B cell (primary cell): ENCODE measurements around the gene SWI5. TPM values are rescaled to one million over a fixed set of nuclear protein-coding genes. Genes with fewer than 3 reads are reported as not detected.

Source experiments
- ATAC-seq: fragments of 200-7000 bp; cut with Tn5 transposase; one replicate; pipeline ENCODE4 v1.10.0; 2021; ENCODE audit warnings: low read depth, mild to moderate bottlenecking, moderate number of reproducible peaks, moderate library complexity
- CTCF ChIA-PET: fragments of 350-600 bp; sonication (Branson Sonifier 250); formaldehyde crosslinking; loops from one replicate; lab custom pipeline; 2021; ENCODE audit warnings: antibody characterized with exemption, inconsistent platforms; lab: Charles Lee
- POLR2A ChIA-PET: fragments of 350-600 bp; sonication (Branson Sonifier 250); formaldehyde crosslinking; loops from one replicate; lab custom pipeline; 2021; ENCODE audit warnings: antibody characterized with exemption; lab: Charles Lee
- DNase-seq: peaks from one replicate; pipeline ENCODE4 v3.0.0; 2013
- H2AFZ ChIP-seq: 2 replicates; pipeline ENCODE4 v1.6.1; 2012; ENCODE audit warnings: mild to moderate bottlenecking, low read depth, low read length; ENCODE audit not compliant: insufficient read depth, poor library complexity, severe bottlenecking
- H3K27ac ChIP-seq, 2 donors: 1 replicate in 1 of 2; 2 replicates in 1 of 2; pipeline ENCODE4 v1.5.1; 2012 to 2013; ENCODE audit warnings: low read length in 2 of 2, mild to moderate bottlenecking in 2 of 2, moderate library complexity in 1 of 2
- H3K27me3 ChIP-seq, 4 experiments: fragments of 200-600 bp in 1 of 4; sonication (generic) in 1 of 4; replicated peaks in 1 of 4; 1 replicate in 2 of 4; 2 replicates in 2 of 4; pipeline versions ENCODE4 v1.6.1 to v1.7.0; 2013 to 2016; ENCODE audit warnings: low read length in 3 of 4, mild to moderate bottlenecking in 2 of 4, mixed read lengths in 1 of 4, moderate library complexity in 1 of 4; ENCODE audit not compliant: insufficient read depth in 4 of 4, control insufficient read depth in 3 of 4; ENCODE audit errors: control extremely low read depth in 1 of 4
- H3K36me3 ChIP-seq, 2 experiments: replicated peaks in 1 of 2; 1 replicate in 1 of 2; 2 replicates in 1 of 2; pipeline versions ENCODE4 v1.6.1 to v1.7.1; 2013; ENCODE audit warnings: low read length in 1 of 2; ENCODE audit not compliant: insufficient read depth in 2 of 2, control insufficient read depth in 1 of 2; ENCODE audit errors: control extremely low read depth in 1 of 2, extremely low read depth in 1 of 2
- H3K4me1 ChIP-seq, 2 donors: fragments of 200-600 bp in 1 of 2; sonication (generic) in 1 of 2; 1 replicate in 1 of 2; 2 replicates in 1 of 2; pipeline versions ENCODE4 v1.5.1 to v1.6.1; 2013 to 2017; ENCODE audit warnings: low read length in 2 of 2; ENCODE audit not compliant: control insufficient read depth in 2 of 2, insufficient read depth in 2 of 2
- H3K4me2 ChIP-seq: replicated peaks from 2 replicates; pipeline ENCODE3; 2012; ENCODE audit warnings: mild to moderate bottlenecking, low read depth, low read length; ENCODE audit not compliant: poor library complexity, severe bottlenecking
- H3K4me3 ChIP-seq, 5 experiments: fragments of 200-600 bp in 1 of 5; sonication (generic) in 1 of 5; 1 replicate in 3 of 5; 2 replicates in 2 of 5; pipeline versions ENCODE4 v1.5.1 to v1.7.0; 2011 to 2016; ENCODE audit warnings: low read length in 4 of 5, mild to moderate bottlenecking in 4 of 5, low read depth in 2 of 5, control low read depth in 1 of 5, moderate library complexity in 1 of 5; ENCODE audit not compliant: insufficient read depth in 1 of 5; ENCODE audit errors: control extremely low read depth in 1 of 5, extremely low read depth in 1 of 5
- H3K79me2 ChIP-seq: fragments of 200-600 bp; sonication (generic); one replicate; pipeline ENCODE4 v1.6.0; 2016; ENCODE audit warnings: low read length; ENCODE audit not compliant: control insufficient read depth, insufficient read depth
- H3K9ac ChIP-seq: fragments of 200-600 bp; sonication (generic); 2 replicates; pipeline ENCODE4 v1.6.1; 2017; ENCODE audit warnings: mild to moderate bottlenecking, low read length, moderate library complexity
- H3K9me3 ChIP-seq, 3 donors: one replicate each; pipeline versions ENCODE4 v1.6.1 to v1.7.1; 2013; ENCODE audit warnings: low read length in 2 of 3; ENCODE audit not compliant: control insufficient read depth in 2 of 3, insufficient read depth in 1 of 3; ENCODE audit errors: control extremely low read depth in 1 of 3
- H4K20me1 ChIP-seq: 2 replicates; pipeline ENCODE4 v1.6.0; 2012; ENCODE audit warnings: mild to moderate bottlenecking, low read length; ENCODE audit not compliant: insufficient read depth, control insufficient read depth, poor library complexity, severe bottlenecking
- H3K27ac Mint-ChIP-seq: one replicate; pipeline ENCODE4 v1.8.0; 2021; ENCODE audit warnings: mixed read lengths
- H3K27me3 Mint-ChIP-seq: one replicate; pipeline ENCODE4 v1.8.0; 2021; ENCODE audit warnings: mixed read lengths
- H3K4me1 Mint-ChIP-seq: one replicate; pipeline ENCODE4 v1.8.0; 2021; ENCODE audit warnings: mixed read lengths
- H3K4me3 Mint-ChIP-seq: one replicate; pipeline ENCODE4 v1.8.0; 2021; ENCODE audit warnings: mixed read lengths
- H3K9me3 Mint-ChIP-seq: one replicate; pipeline ENCODE4 v1.8.0; 2022; ENCODE audit warnings: mixed read lengths; ENCODE audit not compliant: insufficient read depth
- CTCF ChIP-seq: fragments of 200-600 bp; IDR thresholded peaks from one replicate; pipeline ENCODE4 v1.8.0; 2022; ENCODE audit warnings: antibody characterized with exemption, mild to moderate bottlenecking
- EZH2 ChIP-seq: IDR thresholded peaks from 2 replicates; pipeline ENCODE4 v1.6.1; 2012; ENCODE audit warnings: borderline replicate concordance, low read depth, mild to moderate bottlenecking, moderate library complexity, low read length; ENCODE audit not compliant: insufficient read depth, poor library complexity, severe bottlenecking
- WGBS: methylation state at CpG from one replicate; pipeline ENCODE4 v1.1.5; 2013; ENCODE audit warnings: missing lambda C conversion rate; ENCODE audit not compliant: insufficient coverage; 5-methylcytosine and 5-hydroxymethylcytosine counted together
- intact Hi-C: fragments of 100-400 bp; cut with micrococcal nuclease; formaldehyde crosslinking; loops from one replicate; pipeline ENCODE4 v1.10.0; 2022
- polyA plus RNA-seq: library from polyadenylated mRNA; depleted of rRNA; stranded (reverse); fragments of >200 nt; gene quantifications from 2 replicates; pipeline ENCODE4 v1.2.3, GENCODE V29; 2012
- total RNA-seq, 2 donors: library from RNA; stranded (reverse); fragments of 120-200 nt in 1 of 2; gene quantifications; 1 replicate in 1 of 2; 2 replicates in 1 of 2; pipeline versions ENCODE4 v1.2.3 to v1.2.4, GENCODE V29; 2013 to 2022

SWI5 gene
- total and polyA plus RNA-seq, 2 donors (not counting 1 experiment from before 2014, with no cell fraction given), result 8.6 to 23.3 TPM

GRCh38 chr9:128296340-128297220, 20.5 kb downstream of the SWI5 start:
- 93% methylated on average over 12 of the region's 16 CpGs for WGBS

More at GRCh38 chr9:128296340-128297220, 20.5 kb downstream of the SWI5 start:
- POLR2A ChIA-PET, result no interaction called here
- H3K27ac ChIP-seq, result no peak overlapping the region
- no peaks in the 10 kb centered on the region for H3K36me3 ChIP-seq
- no peak overlapping the region for H2AFZ ChIP-seq
- intact Hi-C loops, result loop anchor here (10.0 kb wide), 1 partner anchor 118 kb away; no protein-coding TSS in a partner anchor
- CTCF ChIA-PET, result interaction anchor here (1.0 to 2.6 kb wide), 4 partner anchors 9 to 75 kb away, joined by 4 to 13 read pairs (median 5); partner anchors contain the start of gene URM1
- H4K20me1 ChIP-seq, result no peaks in the 10 kb centered on the region
- no peak overlapping the region for H3K4me3 Mint-ChIP-seq
- TF ChIP-seq EZH2 (no peak), CTCF (no peak)
- ATAC-seq (no peak), DNase-seq (no peak)
- no peaks in the 10 kb centered on the region for H3K27me3 ChIP-seq
- no peaks in the 10 kb centered on the region for H3K27me3 Mint-ChIP-seq
- H3K9me3 ChIP-seq, result no peaks in the 10 kb centered on the region
- no peaks in the 10 kb centered on the region for H3K4me1 ChIP-seq
- H3K4me1 Mint-ChIP-seq, result no peaks in the 10 kb centered on the region
- H3K4me2 ChIP-seq, result no peak overlapping the region
- no peak overlapping the region for H3K4me3 ChIP-seq
- no peaks in the 10 kb centered on the region for H3K79me2 ChIP-seq
- no peaks in the 10 kb centered on the region for H3K9me3 Mint-ChIP-seq
- no peak overlapping the region for H3K9ac ChIP-seq
- H3K27ac Mint-ChIP-seq, result no peak overlapping the region
